Calu3 (cell line): ENCODE measurements around the gene ABCF3. TPM values are rescaled to one million over a fixed set of nuclear protein-coding genes. Genes with fewer than 3 reads are reported as not detected.
"Not testable (repeated sequence)": the region's sequence is repeated elsewhere in the genome, so short reads cannot be mapped to it uniquely, and the experiment has no call there.

ENCODE experiments used
- BruUV-seq: library from RNA; stranded (reverse); fragments of 400-500 nt; replicated peaks from 2 replicates; lab custom pipeline; 2021; lab: Mats Ljungman, UMichigan
- CTCF ChIA-PET: fragments of 300-600 bp; sonication (Branson Sonifier 250); formaldehyde crosslinking; loops from one replicate; lab custom pipeline; 2022; ENCODE audit warnings: antibody characterized with exemption; lab: Charles Lee
- DNase-seq: peaks from one replicate; pipeline ENCODE4 v3.0.0; 2022
- H3K27ac Mint-ChIP-seq: one replicate; pipeline ENCODE4 v1.8.0; 2022; ENCODE audit warnings: mixed read lengths; ENCODE audit not compliant: unreplicated experiment
- H3K27me3 Mint-ChIP-seq: one replicate; pipeline ENCODE4 v1.8.0; 2022; ENCODE audit warnings: mixed read lengths; ENCODE audit not compliant: unreplicated experiment
- H3K36me3 Mint-ChIP-seq: one replicate; pipeline ENCODE4 v1.8.0; 2022; ENCODE audit warnings: mild to moderate bottlenecking, moderate library complexity, mixed read lengths; ENCODE audit not compliant: insufficient read depth, unreplicated experiment
- H3K4me1 Mint-ChIP-seq: one replicate; pipeline ENCODE4 v1.8.0; 2022; ENCODE audit warnings: mild to moderate bottlenecking, low read depth, mixed read lengths; ENCODE audit not compliant: unreplicated experiment
- H3K4me3 Mint-ChIP-seq: one replicate; pipeline ENCODE4 v1.8.0; 2022; ENCODE audit warnings: mild to moderate bottlenecking, low read depth, moderate library complexity, mixed read lengths; ENCODE audit not compliant: unreplicated experiment
- H3K9me3 Mint-ChIP-seq: one replicate; pipeline ENCODE4 v1.8.0; 2022; ENCODE audit warnings: low read depth, mixed read lengths; ENCODE audit not compliant: unreplicated experiment
- intact Hi-C: fragments of 100-400 bp; cut with micrococcal nuclease; formaldehyde crosslinking; loops from one replicate; pipeline ENCODE4 v1.10.0; 2022; ENCODE audit not compliant: unreplicated experiment
- total RNA-seq: library from RNA; stranded (reverse); gene quantifications from 2 replicates; pipeline ENCODE4 v1.2.3, GENCODE V29; 2022
- TF ChIP-seq, protein P1 (sequence below): fragments of 200-600 bp; IDR thresholded peaks from one replicate; pipeline ENCODE4 v1.8.0; 2022; ENCODE audit warnings: antibody characterized with exemption; ENCODE audit not compliant: unreplicated experiment

ABCF3 gene
- total RNA-seq, 1 experiment from 2014 or later: 116 TPM

DNA sequence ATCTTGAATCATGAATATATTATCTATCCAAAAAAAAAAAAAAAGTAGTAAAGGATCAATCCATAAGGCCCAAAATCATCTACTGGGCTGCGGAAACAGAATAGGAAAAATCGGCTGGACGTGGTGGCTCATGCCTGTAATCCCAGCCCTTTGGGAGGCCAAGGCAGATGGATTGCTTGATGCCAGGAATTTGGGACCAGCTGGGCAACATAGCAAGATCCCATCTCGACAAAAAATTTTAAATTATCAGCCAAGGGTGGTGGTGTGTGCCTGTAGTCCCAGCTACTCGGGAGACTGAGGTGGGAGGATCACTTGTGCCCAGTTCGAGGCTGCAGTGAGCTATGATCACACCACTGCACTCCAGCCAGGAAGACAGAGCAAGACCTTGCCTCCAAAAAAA is 36.9 kb upstream of the ABCF3 start:
- TF ChIP-seq, protein P1, sequence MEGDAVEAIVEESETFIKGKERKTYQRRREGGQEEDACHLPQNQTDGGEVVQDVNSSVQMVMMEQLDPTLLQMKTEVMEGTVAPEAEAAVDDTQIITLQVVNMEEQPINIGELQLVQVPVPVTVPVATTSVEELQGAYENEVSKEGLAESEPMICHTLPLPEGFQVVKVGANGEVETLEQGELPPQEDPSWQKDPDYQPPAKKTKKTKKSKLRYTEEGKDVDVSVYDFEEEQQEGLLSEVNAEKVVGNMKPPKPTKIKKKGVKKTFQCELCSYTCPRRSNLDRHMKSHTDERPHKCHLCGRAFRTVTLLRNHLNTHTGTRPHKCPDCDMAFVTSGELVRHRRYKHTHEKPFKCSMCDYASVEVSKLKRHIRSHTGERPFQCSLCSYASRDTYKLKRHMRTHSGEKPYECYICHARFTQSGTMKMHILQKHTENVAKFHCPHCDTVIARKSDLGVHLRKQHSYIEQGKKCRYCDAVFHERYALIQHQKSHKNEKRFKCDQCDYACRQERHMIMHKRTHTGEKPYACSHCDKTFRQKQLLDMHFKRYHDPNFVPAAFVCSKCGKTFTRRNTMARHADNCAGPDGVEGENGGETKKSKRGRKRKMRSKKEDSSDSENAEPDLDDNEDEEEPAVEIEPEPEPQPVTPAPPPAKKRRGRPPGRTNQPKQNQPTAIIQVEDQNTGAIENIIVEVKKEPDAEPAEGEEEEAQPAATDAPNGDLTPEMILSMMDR: no peak
- peaks cover 10% of the 10 kb centered on the region for H3K4me1 Mint-ChIP-seq
- no peak overlapping the region for H3K4me3 Mint-ChIP-seq
- H3K36me3 Mint-ChIP-seq: peaks cover 25% of the 10 kb centered on the region
- H3K27ac Mint-ChIP-seq: no peak overlapping the region
- H3K9me3 Mint-ChIP-seq: no peaks in the 10 kb centered on the region
- BruUV-seq: no TSS peak
- no peak for DNase-seq
- intact Hi-C loops: no loop called here
- CTCF ChIA-PET: interaction anchor here (0.7 kb wide), 1 partner anchor 22 kb away, joined by 4 read pairs; no protein-coding TSS in a partner anchor
- no peaks in the 10 kb centered on the region for H3K27me3 Mint-ChIP-seq

DNA sequence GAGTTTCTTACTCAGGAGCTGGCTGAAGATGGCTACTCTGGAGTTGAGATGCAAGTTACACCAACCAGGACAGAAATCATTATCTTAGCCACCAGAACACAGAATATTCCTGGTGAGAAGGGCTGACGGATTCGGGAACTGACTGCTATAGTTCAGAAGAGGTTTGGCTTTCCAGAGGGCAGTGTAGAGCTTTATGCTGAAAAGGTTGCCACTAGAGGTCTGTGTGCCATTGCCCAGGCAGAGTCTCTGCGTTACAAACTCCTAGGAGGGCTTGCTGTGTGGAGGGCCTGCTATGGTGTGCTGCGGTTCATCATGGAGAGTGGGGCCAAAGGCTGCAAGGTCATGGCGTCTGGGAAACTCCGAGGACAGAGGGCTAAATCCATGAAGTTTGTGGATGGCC is 36.2 kb upstream of the ABCF3 start:
- BruUV-seq, intact Hi-C loops, H3K27ac Mint-ChIP-seq, DNase-seq, H3K27me3 Mint-ChIP-seq, H3K4me3 Mint-ChIP-seq, H3K9me3 Mint-ChIP-seq: not testable (repeated sequence)
- CTCF ChIA-PET: interaction anchor here (0.9 kb wide), 1 partner anchor 36 kb away, joined by 3 read pairs; the partner anchor contains the start of gene ABCF3
- H3K4me1 Mint-ChIP-seq: peaks cover 15% of the 10 kb centered on the region
- peaks cover 23% of the 10 kb centered on the region for H3K36me3 Mint-ChIP-seq

DNA sequence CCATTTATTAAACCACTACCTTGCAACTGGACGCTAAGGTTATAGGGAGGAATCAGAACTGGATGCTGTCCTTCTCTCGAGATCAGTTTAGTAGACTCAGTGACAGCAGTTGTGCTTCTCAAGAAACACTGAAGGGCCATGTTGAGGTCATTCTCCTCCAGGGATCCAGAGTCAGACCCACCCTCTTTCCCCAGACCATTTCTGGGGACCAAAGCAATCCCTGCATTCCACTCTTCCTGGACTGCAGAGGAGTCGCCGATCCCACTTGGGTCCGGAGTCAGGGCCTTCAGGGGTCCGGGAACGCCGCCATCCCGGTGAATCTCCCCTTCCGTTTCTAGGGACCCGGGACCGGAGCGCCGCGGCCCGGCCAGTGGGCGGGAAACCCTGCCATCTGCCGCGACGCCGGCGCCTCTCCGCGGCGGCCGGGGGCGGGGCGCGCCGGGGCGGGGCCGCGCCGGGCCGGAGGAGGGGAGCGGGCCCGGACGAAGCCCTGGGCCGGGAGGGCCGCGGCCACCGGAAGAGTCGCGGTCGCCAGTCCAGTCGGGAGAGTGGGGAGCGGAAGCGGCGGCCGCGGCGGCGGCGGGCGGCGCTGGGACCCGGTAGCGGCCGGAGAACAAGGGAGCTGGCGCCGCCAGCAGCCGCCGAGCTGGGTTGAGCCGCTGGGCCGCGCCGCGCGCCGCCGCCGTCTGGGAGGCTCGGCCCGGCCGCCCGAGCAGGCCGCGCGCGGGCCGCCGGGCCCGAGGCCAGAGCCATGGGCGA is 30.9 kb upstream of the ABCF3 start, which contains the start of gene DVL3:
TSS of gene DVL3 (plus strand) at position 493 of the 759 bp plus-strand sequence. CDS start at position 752, 259 bp downstream.
- CTCF ChIA-PET: interaction anchor here (0.6 to 1.4 kb wide), 7 partner anchors 10 to 270 kb away, joined by 3 to 8 read pairs (median 4); partner anchors contain the start of gene EIF2B5
- peaks cover 20% of the 10 kb centered on the region for H3K4me1 Mint-ChIP-seq
- H3K27me3 Mint-ChIP-seq: no peaks in the 10 kb centered on the region
- intact Hi-C loops: no loop called here
- H3K9me3 Mint-ChIP-seq: no peaks in the 10 kb centered on the region
- peak within 1 kb of the TSS; percentile 90 for H3K27ac Mint-ChIP-seq
- TF ChIP-seq, protein P1: no peak
- peaks cover 35% of the 10 kb centered on the region for H3K36me3 Mint-ChIP-seq
- peak within 1 kb of the TSS; percentile 99 for H3K4me3 Mint-ChIP-seq
- DNase-seq: peak; percentile 85
- BruUV-seq: no TSS peak

DNA sequence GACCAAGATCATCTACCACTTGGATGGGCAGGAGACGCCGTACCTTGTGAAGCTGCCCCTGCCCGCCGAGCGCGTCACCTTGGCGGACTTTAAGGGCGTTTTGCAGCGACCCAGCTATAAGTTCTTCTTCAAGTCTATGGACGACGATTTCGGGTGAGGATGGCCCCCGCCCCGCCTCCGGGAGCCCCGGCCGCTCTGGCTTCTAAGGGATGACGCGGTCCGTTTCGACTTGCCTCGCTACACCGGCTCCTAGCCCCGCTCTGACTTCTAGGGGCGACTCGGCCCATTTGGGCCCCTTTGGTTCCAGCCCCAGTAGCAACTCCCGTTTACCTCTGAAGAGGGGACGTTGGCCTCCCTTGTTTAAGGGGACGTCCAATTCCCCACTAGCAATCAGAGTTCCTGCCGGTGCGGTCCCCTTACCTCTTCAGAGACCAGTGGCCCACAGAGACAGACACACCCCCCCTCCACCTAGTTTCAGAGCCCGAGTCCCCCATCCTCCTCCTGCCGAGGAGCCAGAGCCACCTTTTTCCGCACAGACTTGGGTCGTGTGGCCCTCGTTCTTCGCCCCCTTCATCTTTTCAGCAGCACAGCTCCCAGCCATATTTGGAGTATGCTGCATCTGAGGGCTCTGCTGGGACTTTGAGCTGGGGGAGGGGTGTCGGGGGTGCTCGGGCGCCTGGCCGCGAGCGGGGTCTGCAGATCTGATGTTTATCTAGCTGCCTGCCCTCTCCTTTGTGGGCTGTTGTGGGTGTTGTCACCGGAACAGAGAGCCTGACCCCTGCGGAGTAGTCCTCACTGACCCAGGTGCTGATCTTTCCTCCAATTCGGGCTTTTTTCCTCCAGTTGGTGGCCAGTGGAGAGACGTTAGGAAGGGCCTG is 30.1 kb upstream of the ABCF3 start:
- H3K27me3 Mint-ChIP-seq: no peaks in the 10 kb centered on the region
- H3K9me3 Mint-ChIP-seq: no peaks in the 10 kb centered on the region
- intact Hi-C loops: no loop called here
- peak; percentile 49 for DNase-seq
- H3K4me3 Mint-ChIP-seq: peak overlapping the region; percentile 99
- peak overlapping the region; percentile 90 for H3K27ac Mint-ChIP-seq
- H3K36me3 Mint-ChIP-seq: peaks cover 35% of the 10 kb centered on the region
- H3K4me1 Mint-ChIP-seq: peaks cover 28% of the 10 kb centered on the region
- CTCF ChIA-PET: interaction anchor here (0.5 to 1.6 kb wide), 12 partner anchors 11 to 306 kb away, joined by 3 to 8 read pairs (median 4); partner anchors contain the start of gene EIF2B5
- TF ChIP-seq, protein P1: no peak
- BruUV-seq: no TSS peak
